Testis (tissue), 3 donors: Measurements from ENCODE around the gene YIPF7. TPM values are rescaled to one million over a fixed set of nuclear protein-coding genes. Genes with fewer than 3 reads are reported as not detected.
A peak's percentile ranks its signal among the peaks of the same experiment; 100 is the strongest.

ENCODE experiments used
- DNase-seq: peaks from one replicate; pipeline ENCODE4 v3.0.0-alpha.2; 2019
- H3K27ac ChIP-seq, 2 donors: fragments of 200-600 bp; sonication (generic); one replicate each; pipeline ENCODE4 v1.5.1; 2019
- H3K27me3 ChIP-seq: fragments of 200-600 bp; sonication (generic); one replicate; pipeline ENCODE4 v1.5.1; 2019
- H3K36me3 ChIP-seq: fragments of 200-600 bp; sonication (generic); one replicate; pipeline ENCODE4 v1.5.1; 2017; ENCODE audit warnings: low read depth; ENCODE audit errors: missing control alignments
- H3K4me1 ChIP-seq: fragments of 200-600 bp; sonication (generic); one replicate; pipeline ENCODE4 v1.5.1; 2019
- H3K4me3 ChIP-seq, 2 donors: fragments of 200-600 bp; sonication (generic); one replicate each; pipeline ENCODE4 v1.5.1; 2017 to 2019
- H3K9me3 ChIP-seq: fragments of 200-600 bp; sonication (generic); one replicate; pipeline ENCODE4 v1.5.1; 2017
- POLR2A ChIP-seq: fragments of 450-650 bp; IDR thresholded peaks from one replicate; pipeline ENCODE4 v1.6.1; 2017; ENCODE audit warnings: antibody characterized with exemption, mild to moderate bottlenecking, moderate library complexity
- WGBS, 2 donors: methylation state at CpG; one replicate each; pipeline ENCODE4 v1.1.5; 2018; 5-methylcytosine and 5-hydroxymethylcytosine counted together
- intact Hi-C: fragments of 100-400 bp; cut with DNase I; formaldehyde crosslinking; loops from one replicate; pipeline ENCODE4 v1.15.1; 2023; ENCODE audit warnings: low total_unique reads
- polyA plus RNA-seq: library from polyadenylated mRNA; stranded (reverse); fragments of 350-450 nt; fragmentation: Illumina TruSeq; extraction: RNeasy Lipid Tissue Mini Kit (QIAGEN cat#74804); gene quantifications from one replicate; pipeline ENCODE4 v1.2.3, GENCODE V29; 2014; ENCODE audit warnings: low read depth, low replicate concordance; ENCODE audit not compliant: insufficient read depth
- total RNA-seq, 2 donors: library from RNA; depleted of rRNA; stranded (reverse); fragments of >200 nt; gene quantifications; one replicate each; pipeline ENCODE4 v1.2.3, GENCODE V29; 2016
- TF ChIP-seq, protein P1 (sequence below), 3 experiments: fragments of 450-650 bp in 2 of 3; fragments of 200-600 bp in 1 of 3; sonication (generic) in 1 of 3; IDR thresholded peaks; one replicate each; pipeline ENCODE4 v1.5.1; 2016 to 2019; ENCODE audit warnings: antibody characterized with exemption in 3 of 3, mild to moderate bottlenecking in 2 of 3, moderate library complexity in 1 of 3

YIPF7 gene
- total and polyA plus RNA-seq, 3 donors from 2014 or later, result not detected

DNA sequence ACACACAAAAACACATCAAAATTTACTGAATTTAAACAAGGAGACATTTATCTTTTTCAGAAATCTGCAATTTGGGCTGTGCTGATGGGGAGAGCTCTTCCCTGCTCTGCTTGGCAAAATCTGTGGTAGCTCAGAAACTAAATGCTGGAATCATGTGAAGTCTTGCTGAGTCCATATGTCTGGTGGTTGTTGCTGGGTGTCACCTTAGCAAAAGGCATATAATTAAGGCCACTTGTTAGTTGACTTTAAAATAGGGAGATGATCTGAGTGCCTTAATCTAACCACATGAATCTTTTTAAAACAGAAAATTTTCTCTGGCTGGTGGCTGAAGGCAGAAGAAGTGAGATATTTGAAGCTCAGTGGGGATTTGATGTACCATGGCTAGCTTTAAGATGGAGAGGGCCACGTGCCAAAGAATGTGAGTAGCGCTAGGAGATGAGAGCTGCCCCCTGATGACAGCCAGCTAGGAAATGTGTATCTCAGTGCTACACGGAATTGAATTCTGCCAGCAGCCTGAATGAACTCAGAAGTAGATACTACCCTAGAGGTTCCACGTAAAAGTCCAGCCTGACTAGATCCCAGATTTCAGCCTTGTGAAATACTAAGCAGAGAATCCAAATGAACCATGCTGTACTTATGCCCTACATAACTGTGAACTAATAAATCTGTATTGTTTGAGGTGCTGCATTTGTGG, 19.2 kb upstream of the YIPF7 start:
- no peak for DNase-seq
- intact Hi-C loops, result no loop called here
- 67 to 74% methylated on average over 4 of the region's 4 CpGs for WGBS, 2 donors
- Histone ChIP-seq H3K4me3 (no peak overlapping the region), H3K36me3 (no peaks in the 10 kb centered on the region), H3K4me1 (no peaks in the 10 kb centered on the region), H3K9me3 (no peaks in the 10 kb centered on the region), H3K27ac (no peak overlapping the region), H3K27me3 (no peaks in the 10 kb centered on the region)
- TF ChIP-seq, protein P1, sequence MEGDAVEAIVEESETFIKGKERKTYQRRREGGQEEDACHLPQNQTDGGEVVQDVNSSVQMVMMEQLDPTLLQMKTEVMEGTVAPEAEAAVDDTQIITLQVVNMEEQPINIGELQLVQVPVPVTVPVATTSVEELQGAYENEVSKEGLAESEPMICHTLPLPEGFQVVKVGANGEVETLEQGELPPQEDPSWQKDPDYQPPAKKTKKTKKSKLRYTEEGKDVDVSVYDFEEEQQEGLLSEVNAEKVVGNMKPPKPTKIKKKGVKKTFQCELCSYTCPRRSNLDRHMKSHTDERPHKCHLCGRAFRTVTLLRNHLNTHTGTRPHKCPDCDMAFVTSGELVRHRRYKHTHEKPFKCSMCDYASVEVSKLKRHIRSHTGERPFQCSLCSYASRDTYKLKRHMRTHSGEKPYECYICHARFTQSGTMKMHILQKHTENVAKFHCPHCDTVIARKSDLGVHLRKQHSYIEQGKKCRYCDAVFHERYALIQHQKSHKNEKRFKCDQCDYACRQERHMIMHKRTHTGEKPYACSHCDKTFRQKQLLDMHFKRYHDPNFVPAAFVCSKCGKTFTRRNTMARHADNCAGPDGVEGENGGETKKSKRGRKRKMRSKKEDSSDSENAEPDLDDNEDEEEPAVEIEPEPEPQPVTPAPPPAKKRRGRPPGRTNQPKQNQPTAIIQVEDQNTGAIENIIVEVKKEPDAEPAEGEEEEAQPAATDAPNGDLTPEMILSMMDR (IDR thresholded peaks at IDR 0.05), result no peak
- no peak for TF ChIP-seq POLR2A

DNA sequence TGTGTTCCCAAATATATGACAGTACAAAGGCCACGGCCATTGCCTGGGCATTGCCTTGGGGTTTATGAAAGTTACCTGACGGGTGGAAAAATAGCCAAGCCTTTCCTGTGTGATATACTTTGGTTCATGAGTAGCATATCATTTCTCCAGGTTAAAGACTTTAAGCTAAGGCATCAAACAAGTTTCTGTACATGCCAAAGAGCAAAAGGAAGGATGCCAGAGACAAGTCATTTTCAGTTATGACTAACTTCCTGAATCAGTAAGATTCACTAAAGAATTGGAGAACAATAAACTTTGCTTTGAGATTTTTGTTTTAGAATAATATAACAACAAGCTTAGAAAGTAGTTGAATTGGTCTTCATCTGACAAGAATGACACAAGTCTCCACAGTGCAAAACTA, 17.1 kb upstream of the YIPF7 start:
- 54 to 62% methylated on average over 2 of the region's 2 CpGs for WGBS, 2 donors
- Histone ChIP-seq H3K27me3 (no peaks in the 10 kb centered on the region), H3K9me3 (no peaks in the 10 kb centered on the region), H3K27ac (no peak overlapping the region), H3K4me1 (no peaks in the 10 kb centered on the region), H3K36me3 (no peaks in the 10 kb centered on the region), H3K4me3 (no peak overlapping the region)
- DNase-seq, result no peak
- intact Hi-C loops, result no loop called here
- TF ChIP-seq, protein P1 (IDR thresholded peaks at IDR 0.05), result no peak
- TF ChIP-seq POLR2A, result no peak

DNA sequence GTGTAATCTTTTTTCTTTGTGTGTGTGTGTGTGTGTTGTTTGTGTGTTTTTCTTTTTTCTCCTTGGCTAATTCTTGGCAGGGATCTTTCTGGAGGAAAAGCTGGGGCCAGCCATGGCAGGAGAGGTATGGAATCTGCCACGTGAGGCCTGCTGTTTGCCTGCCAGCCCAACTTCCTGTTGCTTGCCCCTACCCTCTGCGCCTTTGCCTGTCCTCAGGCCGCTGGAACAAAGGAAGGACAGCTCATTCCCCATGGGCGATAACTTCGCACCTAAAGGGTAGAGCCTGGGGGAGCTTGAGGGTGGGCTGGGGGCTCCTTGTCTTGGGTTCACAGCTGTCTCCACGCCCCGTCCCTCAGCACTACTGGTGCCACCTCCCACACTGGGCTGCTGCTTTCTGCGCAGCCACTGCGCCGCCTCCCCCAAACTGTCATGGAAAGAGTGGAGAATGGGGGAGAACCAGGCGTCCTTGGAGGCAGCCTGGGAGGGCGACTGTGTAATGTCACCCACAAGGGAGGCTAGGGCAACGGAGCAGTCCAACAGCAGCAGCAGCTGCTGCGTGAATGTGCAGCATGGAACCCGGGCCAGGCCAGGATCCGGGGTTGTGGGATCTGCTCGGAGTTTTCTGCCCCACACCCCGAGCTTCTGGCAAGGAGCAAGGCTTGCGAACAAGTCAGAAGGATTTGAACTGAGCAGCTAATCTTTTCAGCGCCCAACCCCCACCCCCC, 12.3 kb upstream of the YIPF7 start:
- Histone ChIP-seq H3K27me3 (no peaks in the 10 kb centered on the region), H3K4me3 (peak overlapping the region in 1 of 2 donors; percentile 6), H3K9me3 (no peaks in the 10 kb centered on the region), H3K36me3 (no peaks in the 10 kb centered on the region), H3K27ac (no peak overlapping the region), H3K4me1 (peaks cover 8% of the 10 kb centered on the region)
- DNase-seq, result no peak
- TF ChIP-seq, protein P1 (IDR thresholded peaks at IDR 0.05), result no peak
- TF ChIP-seq POLR2A, result no peak
- 59 to 64% methylated on average over 13 to 20 of the region's 20 CpGs for WGBS, 2 donors
- intact Hi-C loops, result no loop called here

DNA sequence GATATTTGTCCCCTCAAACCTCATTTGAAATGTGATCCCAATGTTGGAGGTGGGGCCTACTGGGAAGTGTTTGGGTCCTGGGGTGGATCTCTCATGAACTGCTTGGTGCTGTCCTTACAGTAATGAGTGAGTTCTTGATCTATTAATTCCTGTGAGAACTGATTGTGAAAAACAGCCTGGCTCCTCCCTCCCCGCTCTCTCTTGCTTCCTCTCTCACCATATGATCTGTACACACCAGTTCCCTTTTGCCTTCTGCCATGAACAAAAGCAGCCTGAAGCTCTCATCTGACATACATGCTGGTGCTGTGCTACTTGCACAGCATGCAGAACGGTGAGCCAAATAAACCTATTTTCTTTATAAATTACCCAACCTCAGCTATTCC, 11.2 kb upstream of the YIPF7 start:
- DNase-seq, result no peak
- Histone ChIP-seq H3K4me3 (no peak overlapping the region), H3K27ac (peak overlapping the region in 1 of 2 donors; percentile 72), H3K27me3 (no peaks in the 10 kb centered on the region), H3K9me3 (no peaks in the 10 kb centered on the region), H3K4me1 (peaks cover 8% of the 10 kb centered on the region), H3K36me3 (no peaks in the 10 kb centered on the region)
- intact Hi-C loops, result no loop called here
- no peak for TF ChIP-seq POLR2A
- TF ChIP-seq, protein P1 (IDR thresholded peaks at IDR 0.05), result no peak
- WGBS, 2 donors, result 66 to 67% methylated on average over 2 of the region's 2 CpGs
